NCI-H748 (cell line): ENCODE measurements around the gene PCGF3.
"Not testable (repeated sequence)": the region's sequence is repeated elsewhere in the genome, so short reads cannot be mapped to it uniquely, and the experiment has no call there.

Experiments used
- DNase-seq: peaks from one replicate; lab custom pipeline; 2025; ENCODE audit not compliant: unreplicated experiment; lab: John Stamatoyannopoulos, UW

Gene PCGF3

DNA sequence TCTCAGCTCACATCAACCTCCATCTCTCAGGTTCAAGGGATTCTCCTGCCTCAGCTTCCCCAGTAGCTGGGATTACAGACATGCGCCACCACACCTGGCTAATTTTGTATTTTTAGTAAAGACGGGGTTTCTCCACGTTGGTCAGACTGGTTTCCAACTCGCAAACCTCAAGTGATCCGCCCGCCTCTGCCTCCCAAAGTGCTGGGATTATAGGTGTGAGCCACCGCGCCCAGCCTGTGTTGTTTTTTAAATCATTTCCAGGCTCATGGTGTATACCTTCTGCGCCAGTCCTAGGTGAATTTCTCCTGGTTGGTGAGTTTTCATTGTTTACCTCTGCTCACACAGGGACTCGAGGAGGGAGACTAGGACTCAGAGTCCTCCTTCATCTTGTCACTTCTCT is 74.6 kb downstream of the PCGF3 start:
- not testable (repeated sequence) for DNase-seq

DNA sequence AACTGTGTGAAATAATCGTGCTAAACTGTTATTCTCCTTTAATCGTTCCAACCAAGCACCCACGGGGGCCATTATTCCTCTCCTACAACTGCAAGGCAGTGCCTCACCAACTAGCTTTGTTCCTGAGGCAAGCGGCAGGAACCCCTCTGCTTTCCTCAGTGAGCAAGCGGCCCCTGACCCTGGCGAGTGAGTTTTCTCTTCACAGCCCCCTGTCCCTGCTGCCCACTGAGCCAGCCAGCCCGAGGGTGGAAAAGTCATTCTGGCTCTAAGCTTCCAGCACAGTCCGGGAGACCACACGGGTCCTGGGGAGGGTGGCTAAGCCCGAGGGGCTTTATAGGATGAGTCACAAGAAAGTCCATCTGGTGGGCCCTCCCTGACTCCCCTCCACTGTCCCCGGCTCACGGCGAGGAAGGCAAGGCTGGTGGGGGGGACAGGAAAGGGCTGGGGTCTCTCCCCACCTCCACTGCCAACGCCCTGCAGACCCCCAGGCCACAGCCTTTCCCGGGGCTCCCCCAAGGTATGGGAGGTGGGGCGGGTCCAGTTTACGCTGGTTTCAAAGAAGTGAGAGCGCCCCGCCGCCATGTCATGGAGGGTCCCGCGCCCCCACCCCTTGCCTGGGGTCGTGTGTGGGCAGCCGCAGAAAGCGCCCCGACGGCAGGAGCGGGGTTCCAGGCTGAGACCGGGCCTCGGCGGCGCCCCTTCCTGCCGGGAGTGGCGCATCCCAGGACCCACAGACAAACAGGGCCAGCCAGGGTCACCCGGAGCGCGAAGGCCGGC is 75.3 kb downstream of the PCGF3 start:
- peak; percentile 2 for DNase-seq

DNA sequence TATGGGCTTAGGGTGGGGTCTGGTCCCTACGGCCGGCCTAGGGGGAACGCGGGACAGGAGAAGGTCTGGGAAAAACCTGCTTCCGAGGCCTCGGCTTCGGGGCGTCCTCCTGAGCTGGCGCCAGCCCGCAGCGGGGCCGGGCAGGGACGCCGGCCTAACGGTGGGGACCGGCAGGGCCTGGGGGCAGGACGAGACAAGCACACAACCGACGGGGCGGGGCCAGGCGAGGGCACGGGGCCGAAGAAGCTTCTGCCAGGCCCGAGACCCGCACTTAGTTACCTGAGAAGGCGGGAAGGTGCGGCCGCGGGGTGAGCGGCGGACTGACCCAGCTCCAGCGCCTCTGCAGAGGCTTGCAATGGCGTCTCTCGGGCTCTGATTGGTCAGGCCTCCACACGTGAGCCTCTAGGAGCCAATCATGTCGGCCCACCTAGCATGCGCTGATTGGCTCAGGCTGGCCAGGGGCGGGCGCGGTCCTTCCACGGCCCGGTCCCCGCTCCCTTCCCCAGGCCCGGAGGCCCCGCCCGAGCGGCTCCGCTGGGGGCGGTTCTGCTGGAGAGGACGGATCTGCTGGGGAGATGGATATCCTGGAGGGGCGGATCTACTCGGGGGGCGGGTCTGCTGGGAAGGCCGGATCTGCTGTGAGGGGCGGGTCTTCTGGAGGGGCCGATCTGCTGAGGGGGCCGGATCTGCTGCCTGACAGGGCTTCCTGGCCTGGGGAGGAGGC is 76.0 kb downstream of the PCGF3 start:
- peak; percentile 91 for DNase-seq

DNA sequence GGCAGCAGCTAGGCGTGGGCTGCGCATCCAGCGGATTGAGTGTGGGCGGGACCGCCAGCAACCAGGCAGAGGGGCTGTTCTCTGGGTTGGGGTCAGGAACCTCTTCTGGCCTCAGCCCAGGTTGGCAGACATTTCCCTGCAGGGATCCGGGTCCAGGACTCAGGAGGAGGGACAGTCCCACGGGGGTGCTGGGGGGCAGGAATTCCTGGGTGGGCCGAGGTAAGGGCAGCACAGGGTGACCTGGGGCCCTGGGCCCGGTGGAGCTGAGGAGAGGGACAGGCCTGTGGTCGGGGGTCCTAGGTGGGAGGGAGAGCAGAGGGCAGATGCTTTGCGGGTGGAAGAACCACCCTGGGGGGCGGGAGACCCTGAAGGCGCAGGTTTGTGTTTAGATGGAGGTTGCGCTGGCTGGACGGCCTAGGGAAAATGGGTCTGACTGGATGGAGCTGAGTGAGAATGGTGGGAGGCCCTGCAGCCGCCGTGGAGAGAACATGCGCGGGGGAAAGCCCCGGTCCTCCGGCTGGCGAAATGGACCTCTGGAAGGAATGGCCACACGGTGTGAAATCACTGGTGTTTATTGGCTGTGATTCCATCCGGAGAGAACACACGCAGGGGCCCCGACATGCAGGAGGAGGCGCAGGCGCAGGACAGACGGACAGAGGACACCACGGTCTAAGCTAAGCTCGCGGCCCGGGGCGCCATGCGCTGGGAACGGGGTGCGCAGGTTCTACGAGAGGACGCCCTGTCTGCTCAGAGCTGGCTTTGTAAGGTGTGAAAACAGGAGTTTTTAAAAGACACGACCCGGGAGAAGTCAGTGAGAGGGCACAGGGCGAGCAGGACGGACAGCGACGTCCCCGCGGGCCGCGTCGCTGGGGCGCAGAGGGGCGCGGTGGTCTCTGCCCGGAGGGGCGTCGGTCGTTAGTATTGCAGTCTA is 79.0 kb downstream of the PCGF3 start:
- no peak for DNase-seq

DNA sequence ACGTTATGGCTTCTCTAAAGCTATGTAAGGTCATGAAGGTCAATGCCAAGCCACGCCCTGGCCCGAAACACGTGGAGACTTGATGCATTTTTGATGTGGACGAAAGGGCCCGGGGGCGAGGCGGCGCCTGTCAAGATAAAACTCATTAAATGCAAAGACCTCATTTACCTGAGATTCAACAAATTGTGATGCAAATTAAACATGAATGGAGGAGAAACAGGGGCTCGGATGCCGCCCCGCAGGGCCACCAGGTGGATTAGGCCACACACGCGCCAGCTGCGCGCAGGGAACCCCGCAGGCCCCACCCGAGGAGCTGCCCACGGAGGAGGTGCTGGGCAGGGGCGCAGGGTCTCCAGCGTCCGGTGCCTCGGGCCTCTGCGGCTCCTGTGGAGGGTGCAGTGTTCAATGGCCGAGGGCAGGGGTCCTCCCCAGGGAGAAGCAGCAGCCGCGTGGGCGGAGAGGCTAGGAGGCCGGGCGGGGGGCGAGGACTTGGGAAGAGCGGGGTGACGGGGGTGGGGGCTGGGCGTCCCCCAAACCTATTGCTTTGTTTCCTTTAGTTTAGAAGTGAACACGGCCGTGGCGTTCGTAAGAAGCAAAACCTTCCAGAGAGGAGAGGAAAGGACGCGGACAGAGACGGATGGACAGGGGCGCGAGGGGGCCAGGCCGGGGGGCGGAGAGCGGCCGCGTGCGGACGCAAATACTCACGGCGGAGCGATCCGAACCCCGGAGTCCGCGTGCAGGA is 79.9 kb downstream of the PCGF3 start:
- no peak for DNase-seq

DNA sequence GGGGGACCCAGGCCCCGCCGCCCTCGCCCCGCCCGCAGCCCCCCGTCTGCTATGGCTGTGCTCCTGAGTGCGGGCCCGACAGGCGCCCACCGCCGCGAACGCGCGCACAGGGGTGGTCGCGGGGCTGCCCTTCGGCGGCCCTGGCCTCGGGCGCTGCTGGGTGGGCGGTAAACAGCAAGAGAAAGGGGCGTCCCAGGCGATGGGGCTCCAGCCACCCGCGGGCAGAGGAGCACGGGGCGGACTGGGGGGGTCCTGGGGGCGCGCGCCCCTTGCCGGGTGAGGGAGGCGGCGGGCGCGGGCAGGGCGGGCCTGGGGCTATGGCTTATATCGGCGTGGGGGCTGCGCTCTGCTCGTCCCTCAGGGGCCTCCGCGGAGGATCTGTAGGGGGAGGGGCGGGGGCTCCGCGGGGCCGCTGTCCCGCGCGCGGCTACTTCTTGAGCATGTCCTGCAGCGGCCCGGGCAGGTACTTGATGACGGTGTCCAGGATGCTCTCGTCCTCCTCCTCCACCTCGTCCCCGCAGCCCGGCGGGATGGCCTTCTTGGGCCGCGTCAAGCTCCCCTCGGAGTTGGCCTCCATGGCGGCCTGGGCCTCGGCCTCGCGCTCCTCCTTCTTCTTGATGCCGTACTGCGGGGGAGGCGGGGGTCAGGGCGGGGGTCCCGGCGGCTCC is 80.6 kb downstream of the PCGF3 start:
- no peak for DNase-seq

DNA sequence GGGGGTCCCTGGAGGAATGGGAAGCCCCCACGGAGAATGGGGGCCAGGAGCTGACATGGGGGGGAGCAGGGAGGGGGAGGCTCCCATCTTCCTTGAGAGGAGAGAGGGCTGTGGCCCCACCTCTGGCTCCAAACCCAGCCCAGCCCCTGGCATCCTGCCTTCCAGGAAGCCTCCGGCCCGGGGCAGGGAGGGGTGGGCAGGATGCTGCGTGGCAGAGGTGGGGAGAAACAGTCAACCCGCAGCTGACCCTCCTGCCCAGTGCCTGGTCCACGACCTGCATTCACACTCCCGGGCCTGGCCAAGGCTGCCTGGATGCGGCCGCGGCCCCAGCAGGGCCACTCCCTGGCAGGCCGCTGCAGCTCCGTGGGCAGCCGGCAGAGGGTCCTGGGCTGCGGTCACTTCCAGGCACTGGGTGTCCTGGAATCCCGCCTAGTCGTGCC is 81.2 kb downstream of the PCGF3 start:
- no peak for DNase-seq

DNA sequence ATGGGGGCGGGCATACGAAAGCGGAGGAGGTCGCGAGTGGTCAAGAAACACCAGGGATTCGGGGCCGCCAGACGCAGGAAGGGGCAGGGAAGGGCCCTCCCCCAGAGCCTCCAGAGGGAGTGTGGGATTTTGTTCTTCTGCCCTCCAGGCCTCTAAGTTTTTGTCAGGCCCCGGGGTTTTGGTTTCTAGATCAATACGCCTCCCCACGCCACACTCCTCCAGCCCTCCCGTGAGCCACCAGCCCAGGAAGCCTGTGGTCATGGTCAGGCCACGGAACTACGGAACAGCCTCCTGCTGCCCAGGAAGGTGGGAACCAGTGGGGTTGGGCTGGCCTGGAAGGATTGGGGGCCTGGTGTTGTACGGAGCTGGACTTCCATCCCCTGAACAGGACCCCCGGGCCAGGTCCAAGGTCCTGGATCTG is 81.9 kb downstream of the PCGF3 start:
- DNase-seq: no peak

DNA sequence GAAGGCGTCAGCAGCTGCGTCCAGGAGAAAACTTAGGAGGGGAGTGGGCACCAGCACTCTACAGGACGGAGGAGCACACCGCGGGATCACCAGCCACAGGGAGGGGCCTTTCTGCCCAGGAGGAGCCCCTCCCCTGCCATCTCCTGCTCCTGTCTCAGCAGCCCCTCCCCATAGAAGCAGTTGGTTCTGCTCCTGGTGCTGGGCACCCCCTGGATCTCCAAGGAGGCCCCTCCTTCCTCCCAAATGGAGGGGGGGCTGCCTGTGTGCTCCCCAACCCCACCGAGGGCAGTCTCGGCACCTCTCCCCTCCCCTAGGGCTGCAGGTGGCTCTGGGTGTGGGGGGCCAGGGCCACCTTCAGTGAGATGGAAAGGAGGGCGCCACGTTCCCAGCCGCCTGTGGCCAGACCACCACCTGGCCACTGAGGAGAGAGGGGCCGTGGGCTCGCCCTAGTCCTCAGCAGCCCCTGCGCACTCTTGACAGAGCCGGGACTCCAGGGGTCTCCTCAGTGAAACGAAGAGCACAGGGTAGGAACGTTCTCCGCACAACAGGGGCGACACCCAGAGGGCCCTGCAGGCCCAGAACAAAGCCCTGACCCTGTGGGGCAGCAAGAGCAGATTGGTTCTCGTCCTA is 82.5 kb downstream of the PCGF3 start:
- DNase-seq: no peak

DNA sequence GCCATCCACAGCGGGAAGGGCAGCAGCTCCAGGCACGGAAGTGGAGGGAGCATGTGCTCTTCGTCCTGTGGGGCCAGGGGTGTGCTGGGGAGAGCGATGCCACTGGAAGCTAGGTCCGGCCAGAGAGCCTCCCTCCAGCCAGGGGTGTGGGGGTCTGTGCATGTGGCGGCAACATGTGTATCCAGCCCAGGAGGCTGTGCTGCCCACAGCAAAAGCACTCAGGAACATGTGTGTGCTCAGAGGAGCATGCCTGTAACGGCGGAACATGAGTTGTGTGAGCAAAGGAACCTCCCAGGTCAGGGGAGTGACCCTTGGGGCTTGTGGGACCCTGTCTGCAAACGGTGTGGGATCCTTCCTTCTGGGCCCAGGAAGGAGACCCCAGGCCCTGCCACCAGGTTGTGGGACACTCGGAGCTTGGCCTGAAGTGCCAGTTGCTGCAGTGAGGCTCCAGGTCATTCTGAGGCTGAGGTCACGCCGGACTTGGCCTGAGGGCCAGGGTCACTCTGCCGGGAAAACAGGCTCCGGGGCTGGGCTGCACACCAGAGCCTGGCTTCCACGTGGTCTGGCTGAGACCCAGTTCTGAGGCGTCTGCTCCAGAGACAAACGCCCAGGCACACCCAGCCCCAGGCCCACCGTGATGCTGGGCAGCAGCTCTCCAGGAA is 83.1 kb downstream of the PCGF3 start:
- DNase-seq: no peak

DNA sequence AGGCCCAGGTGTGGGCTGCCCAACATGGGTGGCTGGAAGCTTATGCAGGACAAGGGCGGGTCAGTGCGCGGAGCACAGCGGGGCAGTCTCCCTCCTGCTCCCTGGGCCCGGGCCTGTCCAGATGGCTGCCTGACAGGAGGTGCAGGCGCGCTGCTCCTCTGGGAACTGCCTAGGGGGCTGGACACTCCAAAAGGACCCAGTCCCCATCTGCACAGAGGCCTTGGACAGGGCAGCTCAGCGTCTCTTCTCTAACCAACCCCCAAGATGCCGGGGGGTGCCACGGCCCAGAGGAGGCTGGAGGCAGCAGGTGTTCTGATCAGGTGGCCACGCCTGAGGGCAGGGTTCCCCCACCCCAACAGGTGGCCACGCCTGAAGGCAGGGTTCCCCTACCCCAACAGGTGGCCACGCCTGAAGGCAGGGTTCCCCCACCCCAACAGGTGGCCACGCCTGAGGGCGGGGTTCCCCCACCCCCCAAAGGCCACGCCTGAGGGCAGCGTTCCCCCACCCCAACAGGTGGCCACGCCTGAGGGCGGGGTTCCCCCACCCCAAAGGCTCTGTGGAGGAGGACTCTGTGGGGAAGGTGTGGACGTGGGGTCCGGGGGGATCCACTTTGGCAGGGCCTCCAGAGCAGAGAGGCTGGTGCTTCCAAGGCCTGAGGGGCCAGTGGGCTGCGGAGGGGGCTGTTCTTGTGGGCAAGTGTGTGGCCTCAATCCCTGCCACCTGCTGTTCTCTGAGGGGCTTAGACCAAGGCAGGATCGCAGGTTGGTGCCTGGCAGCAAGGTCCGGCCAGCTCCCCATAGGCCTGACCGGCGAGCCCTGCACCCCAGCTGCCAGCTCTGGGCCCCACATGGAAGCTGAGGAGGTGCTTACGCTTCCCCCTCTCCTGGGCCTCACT is 84.2 kb downstream of the PCGF3 start:
- DNase-seq: no peak

DNA sequence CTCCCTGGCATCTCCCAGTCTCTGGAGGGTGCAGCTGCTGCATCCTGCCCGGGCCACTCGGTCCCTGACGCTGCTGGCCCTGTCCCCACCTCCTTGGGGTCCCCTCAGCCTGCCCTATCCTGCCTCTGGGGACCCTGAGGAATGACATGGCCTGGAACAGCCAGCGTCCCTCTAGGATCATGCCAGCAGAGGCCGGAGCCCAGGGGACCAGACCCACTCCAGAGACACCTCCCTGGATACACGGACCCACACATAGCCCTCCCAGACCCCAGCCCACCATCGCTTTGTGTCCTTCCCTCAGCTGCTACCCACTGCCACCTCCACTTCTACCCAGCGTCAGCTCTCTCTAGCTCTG is 84.8 kb downstream of the PCGF3 start:
- no peak for DNase-seq

DNA sequence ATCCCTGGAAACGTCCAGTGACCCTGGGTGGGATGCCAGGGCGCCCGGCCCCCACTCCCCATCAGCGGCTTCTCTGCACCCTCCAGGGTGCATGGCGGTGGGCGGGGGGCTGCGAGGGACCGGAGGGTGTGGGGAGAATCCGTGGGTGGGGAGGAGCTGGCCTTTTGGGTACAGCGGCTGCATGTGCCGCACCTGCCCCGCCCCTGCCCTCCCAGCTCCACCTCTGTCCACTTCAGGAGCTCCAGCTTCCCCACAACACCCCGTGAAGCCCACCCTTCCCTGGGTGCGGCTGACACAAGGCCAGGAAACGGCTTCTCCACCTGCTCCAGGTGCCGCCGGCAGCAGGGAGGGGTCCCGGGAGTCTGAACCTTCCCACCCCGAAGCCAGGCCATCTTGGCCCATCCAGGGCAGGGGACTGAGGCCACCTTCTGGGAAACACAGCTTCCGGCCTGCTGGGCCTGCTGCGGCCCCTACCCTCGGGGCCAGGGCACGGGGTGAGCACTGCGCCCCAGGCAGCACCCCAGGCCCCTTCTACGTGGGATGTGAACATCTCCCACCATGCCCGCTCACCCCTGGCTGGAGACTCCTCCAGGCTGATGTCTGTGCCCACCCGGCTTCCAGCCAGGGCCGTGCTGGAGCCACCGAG is 85.7 kb downstream of the PCGF3 start:
- no peak for DNase-seq

DNA sequence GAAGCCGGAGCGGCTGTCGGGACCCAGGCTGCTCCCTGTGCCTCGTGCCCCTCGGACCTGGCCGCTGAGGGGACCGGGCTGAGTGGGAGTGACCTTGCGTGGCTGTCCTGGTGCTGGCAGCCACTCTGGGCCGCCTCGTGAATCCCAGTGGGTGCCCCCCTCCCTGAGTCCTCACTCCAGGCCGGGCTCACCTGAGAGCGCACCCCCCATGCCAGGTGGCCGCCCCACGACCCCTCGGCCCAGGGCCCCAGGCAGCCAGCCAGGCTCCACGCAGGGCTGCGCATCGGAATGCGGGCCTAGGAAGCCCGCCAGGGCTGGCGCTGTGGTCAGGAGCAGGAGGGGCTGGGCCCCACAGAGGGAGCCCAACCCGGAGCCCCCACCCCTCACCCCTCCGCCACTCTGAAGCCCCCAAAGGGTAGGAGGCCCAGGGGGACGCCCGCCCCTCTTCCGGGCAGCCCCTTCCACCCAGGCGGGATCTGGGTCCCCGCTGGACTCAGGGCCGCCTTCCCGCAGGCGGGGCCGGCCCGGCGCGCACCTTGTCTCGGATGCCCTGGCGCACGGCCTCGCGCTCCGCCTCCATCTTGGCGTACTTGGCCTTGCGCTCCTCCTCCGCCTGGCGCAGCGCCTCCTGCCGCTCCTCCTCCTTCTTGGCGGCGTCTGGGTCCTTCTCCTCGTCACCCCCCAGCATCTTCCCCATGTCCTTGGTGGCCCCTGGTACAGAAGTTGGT is 86.4 kb downstream of the PCGF3 start:
- DNase-seq: no peak

DNA sequence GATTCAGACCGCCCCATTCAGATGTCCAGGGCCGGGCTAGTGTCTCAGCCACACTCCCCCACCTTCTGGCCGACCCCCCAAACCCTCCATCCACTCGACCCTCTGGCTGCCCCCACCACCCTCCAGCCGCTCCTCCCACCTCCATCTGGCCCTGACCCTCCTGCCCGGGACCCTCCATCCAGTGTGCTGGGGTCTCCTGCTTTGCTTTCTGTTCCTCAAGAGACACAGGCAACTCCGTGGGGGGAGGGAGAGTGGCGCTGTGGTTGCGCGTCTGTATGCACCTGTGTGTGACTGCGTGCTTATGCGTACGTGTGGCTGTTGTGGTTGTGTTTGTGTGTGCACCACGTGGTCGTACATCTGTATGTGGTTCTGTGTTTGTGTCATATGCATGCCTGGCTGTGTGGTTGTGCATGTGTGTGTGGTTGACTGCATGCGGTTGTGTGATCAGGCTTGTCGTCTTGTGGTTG is 87.0 kb downstream of the PCGF3 start:
- no peak for DNase-seq

DNA sequence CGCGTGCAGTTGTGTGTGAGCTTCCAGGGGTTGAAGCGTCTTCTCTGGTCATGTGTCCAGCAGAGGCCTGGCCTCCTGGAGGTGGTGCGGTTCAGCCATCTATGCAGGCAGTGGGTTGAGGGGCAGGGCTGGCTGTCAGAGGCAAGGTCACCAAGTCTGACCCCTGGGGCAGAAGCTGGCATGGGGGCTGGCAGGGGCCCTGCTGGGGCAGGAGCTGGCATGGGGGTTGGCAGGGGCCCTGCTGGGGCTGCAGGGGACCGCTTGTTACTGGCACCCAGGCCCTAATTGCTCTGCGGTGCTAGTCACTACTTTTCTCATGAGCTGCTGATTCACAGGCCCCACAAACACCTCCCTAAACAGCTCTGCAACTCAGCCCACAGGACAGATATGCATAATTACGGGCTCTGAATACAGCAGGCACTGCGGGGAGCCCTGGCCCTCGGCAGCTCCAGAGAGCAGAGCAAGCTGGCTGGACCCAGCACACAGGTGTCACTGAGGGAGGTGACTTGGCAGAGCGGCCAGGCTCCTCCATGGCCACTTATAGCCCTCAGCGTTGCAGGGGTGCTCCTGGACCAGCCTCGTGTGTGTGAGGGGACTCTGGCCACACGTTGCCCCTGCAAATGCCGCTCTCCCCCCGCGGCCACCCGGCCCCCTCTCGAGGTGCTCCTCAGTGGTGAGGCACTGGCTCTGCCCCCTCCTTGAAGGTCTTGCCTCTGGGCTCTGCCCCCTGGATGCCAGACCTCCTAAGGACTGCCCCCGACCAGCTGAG is 87.6 kb downstream of the PCGF3 start:
- DNase-seq: no peak
